Measurements from ENCODE around the gene IKZF2. TPM values are rescaled to one million over a fixed set of nuclear protein-coding genes. Genes with fewer than 3 reads are reported as not detected.
A peak's percentile ranks its signal among the peaks of the same experiment; 100 is the strongest.

IKZF2 gene
- total RNA-seq, 2 experiments from 2014 or later, result 24.4 to 28.7 TPM

GRCh38 chr2:213066443-213066743 is 85.0 kb downstream of the IKZF2 start:
- intact Hi-C loops (cut with micrococcal nuclease), result no loop called here
- Mint-ChIP-seq H3K9me3 (no peaks in the 10 kb centered on the region), H3K27ac (peak overlapping the region; percentile 73), H3K27me3 (no peaks in the 10 kb centered on the region), H3K4me1 (ENCODE audit: low read depth) (peaks cover 52% of the 10 kb centered on the region), H3K36me3 (ENCODE audit: low read depth) (no peaks in the 10 kb centered on the region), H3K4me3 (peak overlapping the region; percentile 64)
- DNase-seq (no peak), ATAC-seq (no peak)
- ChIA-PET CTCF (interaction anchor here (1.0 kb wide), 1 partner anchor 19 kb away, joined by 3 read pairs; no protein-coding TSS in a partner anchor), POLR2A (no interaction called here)
- no peak for TF ChIP-seq CTCF (IDR thresholded peaks at IDR 0.05)

DNA sequence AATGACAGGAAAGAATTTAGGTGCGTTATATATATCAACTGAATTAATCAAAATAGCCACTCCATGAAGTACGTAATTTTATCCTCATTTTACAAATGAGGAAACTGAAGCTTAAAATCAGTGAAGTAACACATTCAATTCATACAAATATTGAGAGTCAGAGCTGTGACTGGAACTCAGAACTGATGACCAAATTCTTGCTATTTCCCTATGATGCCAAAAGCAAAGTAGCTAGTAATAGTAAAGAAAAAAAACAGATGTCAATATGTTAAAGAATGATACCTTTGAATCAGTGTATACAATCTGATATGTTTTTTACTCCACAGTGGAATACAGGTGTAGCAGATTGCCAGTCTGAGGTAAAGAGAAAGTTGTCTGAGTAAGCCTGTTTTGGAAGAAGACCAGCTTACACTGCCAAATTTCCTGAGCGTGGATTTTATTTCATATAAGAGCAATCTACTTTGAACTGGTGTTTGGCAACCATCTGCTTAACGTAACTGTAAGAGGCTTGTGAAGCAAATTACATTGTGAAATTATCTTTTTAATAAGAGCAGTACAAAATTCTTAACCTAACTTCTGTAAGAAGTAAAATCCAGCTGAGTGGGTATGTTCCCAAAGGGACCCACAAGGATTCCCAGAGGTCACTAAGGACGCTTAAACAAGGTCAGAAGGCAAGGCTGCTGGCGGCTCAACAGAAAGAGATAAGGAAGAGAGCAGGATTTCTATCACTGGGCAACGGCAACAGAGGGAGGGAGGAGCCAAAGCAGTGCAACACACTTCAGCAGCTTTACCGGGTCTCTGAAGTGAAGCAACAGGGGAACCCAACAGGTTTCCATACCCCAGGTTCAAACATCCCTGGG is 85.6 kb downstream of the IKZF2 start:
- DNase-seq (peak; percentile 39), ATAC-seq (peak; percentile 73)
- no peaks in the 10 kb centered on the region for H3K9me3 Mint-ChIP-seq
- peaks cover 49% of the 10 kb centered on the region for H3K4me1 Mint-ChIP-seq (ENCODE audit: low read depth)
- H3K4me3 Mint-ChIP-seq, result peak overlapping the region; percentile 64
- H3K36me3 Mint-ChIP-seq (ENCODE audit: low read depth), result no peaks in the 10 kb centered on the region
- no peaks in the 10 kb centered on the region for H3K27me3 Mint-ChIP-seq
- POLR2A ChIA-PET, result no interaction called here
- intact Hi-C loops (cut with micrococcal nuclease), result no loop called here
- CTCF ChIA-PET, result interaction anchor here (1.0 kb wide), 1 partner anchor 19 kb away, joined by 3 read pairs; no protein-coding TSS in a partner anchor
- TF ChIP-seq CTCF (IDR thresholded peaks at IDR 0.05), result no peak
- H3K27ac Mint-ChIP-seq, result peak overlapping the region; percentile 73

GRCh38 chr2:213064099-213064498 is 87.3 kb downstream of the IKZF2 start:
- H3K27ac Mint-ChIP-seq, result no peak overlapping the region
- POLR2A ChIA-PET, result no interaction called here
- CTCF ChIA-PET, result no interaction called here
- no peak for ATAC-seq
- no peaks in the 10 kb centered on the region for H3K36me3 Mint-ChIP-seq (ENCODE audit: low read depth)
- intact Hi-C loops (cut with micrococcal nuclease), result no loop called here
- H3K9me3 Mint-ChIP-seq, result no peaks in the 10 kb centered on the region
- no peak for TF ChIP-seq CTCF (IDR thresholded peaks at IDR 0.05)
- H3K4me3 Mint-ChIP-seq, result no peak overlapping the region
- DNase-seq, result no peak
- peaks cover 41% of the 10 kb centered on the region for H3K4me1 Mint-ChIP-seq (ENCODE audit: low read depth)
- H3K27me3 Mint-ChIP-seq, result no peaks in the 10 kb centered on the region

- DNase-seq (no peak), ATAC-seq (no peak)
- Mint-ChIP-seq H3K27ac (peak overlapping the region; percentile 79), H3K36me3 (ENCODE audit: low read depth) (peaks cover 10% of the 10 kb centered on the region), H3K9me3 (no peaks in the 10 kb centered on the region), H3K4me1 (ENCODE audit: low read depth) (peaks cover 16% of the 10 kb centered on the region), H3K27me3 (no peaks in the 10 kb centered on the region), H3K4me3 (no peak overlapping the region)
- ChIA-PET CTCF (interaction anchor here (1.4 kb wide), 1 partner anchor 95 kb away, joined by 3 read pairs; no protein-coding TSS in a partner anchor), POLR2A (no interaction called here)
- intact Hi-C loops (cut with micrococcal nuclease), result no loop called here
- no peak for TF ChIP-seq CTCF (IDR thresholded peaks at IDR 0.05)
Measured at GRCh38 chr2:213057977-213058376, 93.4 kb downstream of the IKZF2 start.

GRCh38 chr2:213046431-213046830 is 105.0 kb downstream of the IKZF2 start:
- TF ChIP-seq CTCF (IDR thresholded peaks at IDR 0.05), result no peak
- CTCF ChIA-PET, result no interaction called here
- peaks cover 27% of the 10 kb centered on the region for H3K36me3 Mint-ChIP-seq (ENCODE audit: low read depth)
- ATAC-seq (no peak), DNase-seq (no peak)
- H3K27me3 Mint-ChIP-seq, result no peaks in the 10 kb centered on the region
- peaks cover 4% of the 10 kb centered on the region for H3K9me3 Mint-ChIP-seq
- POLR2A ChIA-PET, result no interaction called here
- intact Hi-C loops (cut with micrococcal nuclease), result no loop called here
- H3K4me1 Mint-ChIP-seq (ENCODE audit: low read depth), result peaks cover 4% of the 10 kb centered on the region
- H3K4me3 Mint-ChIP-seq, result no peak overlapping the region
- H3K27ac Mint-ChIP-seq, result no peak overlapping the region

Data from activated CD8-positive, alpha-beta T cell treated with anti-CD3 and anti-CD28 coated beads for 36 hours (primary cell).